D721Med (cell line): ENCODE results near the gene MITF.

Experiments used
- DNase-seq: peaks from one replicate; pipeline ENCODE4 v3.0.0; 2011; ENCODE audit warnings: low spot score; ENCODE audit not compliant: insufficient read length
- FAIRE-seq: peaks from 2 replicates; lab custom pipeline; 2011; peaks lifted over from hg19 to GRCh38; lab: Jason Lieb, UNC
- TF ChIP-seq, protein P1 (sequence below): IDR thresholded peaks from 2 replicates; pipeline ENCODE4 v1.5.1; 2012; ENCODE audit warnings: mild to moderate bottlenecking, control low read depth; ENCODE audit not compliant: insufficient read depth; ENCODE audit errors: missing control alignments

The MITF gene

GRCh38 chr3:69888943-69889315, 149.7 kb downstream of the MITF start:
- DNase-seq (no peak), FAIRE-seq (no peak)
- TF ChIP-seq, protein P1, sequence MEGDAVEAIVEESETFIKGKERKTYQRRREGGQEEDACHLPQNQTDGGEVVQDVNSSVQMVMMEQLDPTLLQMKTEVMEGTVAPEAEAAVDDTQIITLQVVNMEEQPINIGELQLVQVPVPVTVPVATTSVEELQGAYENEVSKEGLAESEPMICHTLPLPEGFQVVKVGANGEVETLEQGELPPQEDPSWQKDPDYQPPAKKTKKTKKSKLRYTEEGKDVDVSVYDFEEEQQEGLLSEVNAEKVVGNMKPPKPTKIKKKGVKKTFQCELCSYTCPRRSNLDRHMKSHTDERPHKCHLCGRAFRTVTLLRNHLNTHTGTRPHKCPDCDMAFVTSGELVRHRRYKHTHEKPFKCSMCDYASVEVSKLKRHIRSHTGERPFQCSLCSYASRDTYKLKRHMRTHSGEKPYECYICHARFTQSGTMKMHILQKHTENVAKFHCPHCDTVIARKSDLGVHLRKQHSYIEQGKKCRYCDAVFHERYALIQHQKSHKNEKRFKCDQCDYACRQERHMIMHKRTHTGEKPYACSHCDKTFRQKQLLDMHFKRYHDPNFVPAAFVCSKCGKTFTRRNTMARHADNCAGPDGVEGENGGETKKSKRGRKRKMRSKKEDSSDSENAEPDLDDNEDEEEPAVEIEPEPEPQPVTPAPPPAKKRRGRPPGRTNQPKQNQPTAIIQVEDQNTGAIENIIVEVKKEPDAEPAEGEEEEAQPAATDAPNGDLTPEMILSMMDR: no peak

- TF ChIP-seq, protein P1: no peak
- no peak for DNase-seq
- peak; percentile 32 for FAIRE-seq
Measured at GRCh38 chr3:69890084-69890483, 150.8 kb downstream of the MITF start.

DNA sequence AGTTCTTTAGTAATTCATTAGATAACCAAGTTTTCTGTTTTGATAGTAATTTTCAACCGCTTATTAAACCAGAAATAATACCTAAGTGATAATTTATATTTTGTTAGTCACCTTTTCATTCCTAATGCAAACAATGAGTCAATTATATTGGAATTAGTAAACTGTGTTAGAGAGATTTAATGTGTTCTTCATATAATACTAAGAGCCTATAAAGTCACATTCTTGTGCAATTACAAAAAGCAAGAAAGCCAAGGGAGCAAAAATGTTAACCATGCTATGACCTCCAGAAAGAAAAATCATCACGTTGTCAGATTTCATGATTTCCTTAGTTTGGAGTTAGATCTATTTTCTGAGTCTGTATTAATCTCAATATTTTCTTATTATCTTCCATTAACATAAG, 151.4 kb downstream of the MITF start:
- no peak for DNase-seq
- TF ChIP-seq, protein P1: no peak
- FAIRE-seq: no peak

DNA sequence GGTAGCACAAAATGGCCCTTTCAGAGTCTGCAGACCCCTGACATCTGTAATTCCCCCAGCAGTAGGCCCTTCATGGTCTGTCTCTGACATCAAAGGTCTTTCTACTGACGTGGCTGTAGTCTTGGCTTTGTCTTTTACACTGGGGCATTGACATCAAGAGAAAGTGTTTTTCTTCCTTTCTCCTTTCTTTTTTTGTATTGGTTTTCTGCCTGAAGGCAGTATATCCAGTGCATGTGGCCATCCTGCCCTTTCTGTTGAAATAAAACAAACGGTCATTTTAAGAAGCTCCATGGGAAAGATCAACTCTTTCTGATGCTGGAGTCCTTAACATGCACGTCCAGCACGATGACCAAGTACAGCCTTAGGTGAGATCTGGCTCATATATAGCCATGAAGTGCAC, 153.4 kb downstream of the MITF start:
- DNase-seq (no peak), FAIRE-seq (no peak)
- TF ChIP-seq, protein P1: no peak

GRCh38 chr3:69893274-69893673, 154.0 kb downstream of the MITF start:
- no peak for DNase-seq
- TF ChIP-seq, protein P1: no peak
- no peak for FAIRE-seq

GRCh38 chr3:69896095-69896494, 156.8 kb downstream of the MITF start:
- FAIRE-seq: no peak
- TF ChIP-seq, protein P1: no peak
- no peak for DNase-seq

- no peak for FAIRE-seq
- no peak for DNase-seq
- TF ChIP-seq, protein P1: no peak
Measured at GRCh38 chr3:69900331-69900730, 161.1 kb downstream of the MITF start.
